Liver (tissue), 9 donors: ENCODE data around the gene DOCK6. TPM values are rescaled to one million over a fixed set of nuclear protein-coding genes. Genes with fewer than 3 reads are reported as not detected.

Experiments used
- DNase-seq: peaks from one replicate; pipeline ENCODE4 v3.0.0-alpha.2; 2017; ENCODE audit warnings: low spot score
- H3K27ac ChIP-seq, 2 donors: one replicate each; pipeline ENCODE4 v1.7.0; 2013; ENCODE audit warnings: inconsistent platforms in 2 of 2, low read length in 2 of 2, control low read depth in 1 of 2, low read depth in 1 of 2, mild to moderate bottlenecking in 1 of 2
- H3K27me3 ChIP-seq, 4 donors: one replicate each; pipeline versions ENCODE4 v1.6.1 to v1.7.0; 2013; ENCODE audit warnings: low read length in 3 of 4, inconsistent platforms in 1 of 4, mild to moderate bottlenecking in 1 of 4, moderate library complexity in 1 of 4; ENCODE audit not compliant: control insufficient read depth in 4 of 4, insufficient read depth in 4 of 4
- H3K36me3 ChIP-seq, 4 donors: one replicate each; pipeline versions ENCODE4 v1.6.1 to v1.7.0; 2013; ENCODE audit warnings: low read length in 3 of 4, mild to moderate bottlenecking in 3 of 4, low read depth in 1 of 4, moderate library complexity in 1 of 4; ENCODE audit not compliant: control insufficient read depth in 4 of 4, insufficient read depth in 3 of 4
- H3K4me1 ChIP-seq, 4 donors: one replicate each; pipeline versions ENCODE4 v1.6.1 to v1.7.0; 2013; ENCODE audit warnings: low read length in 3 of 4, mild to moderate bottlenecking in 3 of 4, moderate library complexity in 1 of 4; ENCODE audit not compliant: control insufficient read depth in 4 of 4, insufficient read depth in 4 of 4
- H3K4me3 ChIP-seq, 3 donors: one replicate each; pipeline versions ENCODE4 v1.6.1 to v1.7.0; 2013; ENCODE audit warnings: low read length in 3 of 3, control low read depth in 1 of 3, low read depth in 1 of 3, mild to moderate bottlenecking in 1 of 3
- H3K9ac ChIP-seq, 2 donors: one replicate each; pipeline ENCODE4 v1.7.0; 2013; ENCODE audit warnings: low read length in 2 of 2, mild to moderate bottlenecking in 2 of 2, moderate library complexity in 2 of 2, control low read depth in 1 of 2, low read depth in 1 of 2
- H3K9me3 ChIP-seq, 4 donors: one replicate each; pipeline versions ENCODE4 v1.6.1 to v1.7.0; 2013; ENCODE audit warnings: low read length in 3 of 4; ENCODE audit not compliant: control insufficient read depth in 4 of 4
- CTCF ChIP-seq: fragments of 150-350 bp; IDR thresholded peaks from 2 replicates; pipeline ENCODE4 v1.5.1; 2017; ENCODE audit warnings: improper control_type of control experiment, low read depth, low read length; ENCODE audit not compliant: missing input control
- EGR1 ChIP-seq, 2 donors: IDR thresholded peaks; 2 replicates each; pipeline ENCODE4 v1.6.1; 2016 to 2018; ENCODE audit warnings: antibody characterized with exemption in 2 of 2, low read depth in 2 of 2
- FOXA1 ChIP-seq: IDR thresholded peaks from 2 replicates; pipeline ENCODE4 v1.6.1; 2016; ENCODE audit warnings: antibody characterized with exemption
- FOXA2 ChIP-seq: IDR thresholded peaks from 2 replicates; pipeline ENCODE4 v1.6.1; 2016; ENCODE audit warnings: antibody characterized with exemption
- HNF4G ChIP-seq: IDR thresholded peaks from 2 replicates; pipeline ENCODE4 v1.6.1; 2016; ENCODE audit warnings: antibody characterized with exemption
- JUND ChIP-seq, 2 donors: IDR thresholded peaks; 2 replicates each; pipeline ENCODE4 v1.6.1; 2016; ENCODE audit warnings: antibody characterized with exemption in 2 of 2
- NR2F2 ChIP-seq: IDR thresholded peaks from 2 replicates; pipeline ENCODE4 v1.6.1; 2016; ENCODE audit warnings: antibody characterized with exemption
- RAD21 ChIP-seq, 2 donors: IDR thresholded peaks; 2 replicates each; pipeline ENCODE4 v1.6.1; 2016; ENCODE audit warnings: antibody characterized with exemption in 2 of 2, mild to moderate bottlenecking in 2 of 2
- SP1 ChIP-seq: IDR thresholded peaks from 2 replicates; pipeline ENCODE4 v1.6.1; 2018; ENCODE audit warnings: antibody characterized with exemption, mild to moderate bottlenecking
- TAF1 ChIP-seq: conservative IDR thresholded peaks from 2 replicates; pipeline ENCODE4 v1.6.1; 2016; ENCODE audit warnings: antibody characterized with exemption, mild to moderate bottlenecking
- YY1 ChIP-seq: IDR thresholded peaks from 2 replicates; pipeline ENCODE4 v1.6.1; 2016; ENCODE audit warnings: antibody characterized with exemption, mild to moderate bottlenecking
- ZBTB33 ChIP-seq: IDR thresholded peaks from 2 replicates; pipeline ENCODE4 v1.6.1; 2016; ENCODE audit warnings: antibody characterized with exemption
- WGBS: extraction: QIAGEN DNeasy Blood & Tissue Kit; methylation state at CpG from one replicate; pipeline ENCODE4 v1.1.7; 2013; 5-methylcytosine and 5-hydroxymethylcytosine counted together
- polyA plus RNA-seq, 2 donors: library from polyadenylated mRNA; stranded (reverse) in 1 of 2; unstranded in 1 of 2; fragments of 200-250 nt in 1 of 2; fragments of >200 nt in 1 of 2; fragmentation: Nextera tagmentation in 1 of 2; extraction: Ambion mirVana in 1 of 2; gene quantifications; one replicate each; pipeline versions ENCODE4 v1.2.1 to v1.2.3, GENCODE V29; 2013 to 2015
- total RNA-seq, 2 donors: library from RNA; depleted of rRNA; stranded (reverse); fragments of >200 nt; gene quantifications; one replicate each; pipeline ENCODE4 v1.2.3, GENCODE V29; 2014
- TF ChIP-seq, protein P1 (sequence below): IDR thresholded peaks from 2 replicates; pipeline ENCODE4 v1.6.1; 2016; ENCODE audit warnings: antibody characterized with exemption, mild to moderate bottlenecking
- donor health status: healthy.
- donor health status: healthy.
- donor health status: healthy.
- donor health status: healthy.
- donor health status: healthy.

Gene DOCK6
- total and polyA plus RNA-seq, 4 donors: 4.9 to 15.8 (median 13.7) TPM

- WGBS: 93% methylated on average over 14 of the region's 14 CpGs
- no peaks in the 10 kb centered on the region for H3K27me3 ChIP-seq
- H3K4me1 ChIP-seq: peaks cover 0 to 4% (median 0%) of the 10 kb centered on the region in 4 donors
- peaks cover 0 to 21% (median 3%) of the 10 kb centered on the region in 4 donors for H3K36me3 ChIP-seq
- H3K4me3 ChIP-seq: no peak overlapping the region
- TF ChIP-seq RAD21 (IDR thresholded peaks at IDR 0.05): peak in 1 of 2 donors; percentile 22
- no peak for TF ChIP-seq FOXA1
- DNase-seq: no peak
- H3K9ac ChIP-seq: no peak overlapping the region
- no peak overlapping the region for H3K27ac ChIP-seq
- no peaks in the 10 kb centered on the region for H3K9me3 ChIP-seq
These were observed 35.0 kb downstream of the DOCK6 start for GRCh38 chr19:11227195-11227886.

GRCh38 chr19:11226716-11227166 is 35.6 kb downstream of the DOCK6 start:
- Histone ChIP-seq H3K4me3 (no peak overlapping the region), H3K27me3 (no peaks in the 10 kb centered on the region), H3K4me1 (peaks cover 0 to 4% (median 0%) of the 10 kb centered on the region in 4 donors), H3K27ac (no peak overlapping the region), H3K9me3 (peaks cover 0 to 2% (median 0%) of the 10 kb centered on the region in 4 donors), H3K9ac (no peak overlapping the region), H3K36me3 (peaks cover 3 to 21% (median 6%) of the 10 kb centered on the region in 4 donors)
- DNase-seq: no peak
- no peak for TF ChIP-seq FOXA1
- TF ChIP-seq FOXA2: no peak
- no peak for TF ChIP-seq HNF4G
- no peak for TF ChIP-seq RAD21 (IDR thresholded peaks at IDR 0.05)
- no peak for TF ChIP-seq CTCF
- no peak for TF ChIP-seq SP1
- no peak for TF ChIP-seq NR2F2
- TF ChIP-seq TAF1: no peak
- TF ChIP-seq, protein P1, sequence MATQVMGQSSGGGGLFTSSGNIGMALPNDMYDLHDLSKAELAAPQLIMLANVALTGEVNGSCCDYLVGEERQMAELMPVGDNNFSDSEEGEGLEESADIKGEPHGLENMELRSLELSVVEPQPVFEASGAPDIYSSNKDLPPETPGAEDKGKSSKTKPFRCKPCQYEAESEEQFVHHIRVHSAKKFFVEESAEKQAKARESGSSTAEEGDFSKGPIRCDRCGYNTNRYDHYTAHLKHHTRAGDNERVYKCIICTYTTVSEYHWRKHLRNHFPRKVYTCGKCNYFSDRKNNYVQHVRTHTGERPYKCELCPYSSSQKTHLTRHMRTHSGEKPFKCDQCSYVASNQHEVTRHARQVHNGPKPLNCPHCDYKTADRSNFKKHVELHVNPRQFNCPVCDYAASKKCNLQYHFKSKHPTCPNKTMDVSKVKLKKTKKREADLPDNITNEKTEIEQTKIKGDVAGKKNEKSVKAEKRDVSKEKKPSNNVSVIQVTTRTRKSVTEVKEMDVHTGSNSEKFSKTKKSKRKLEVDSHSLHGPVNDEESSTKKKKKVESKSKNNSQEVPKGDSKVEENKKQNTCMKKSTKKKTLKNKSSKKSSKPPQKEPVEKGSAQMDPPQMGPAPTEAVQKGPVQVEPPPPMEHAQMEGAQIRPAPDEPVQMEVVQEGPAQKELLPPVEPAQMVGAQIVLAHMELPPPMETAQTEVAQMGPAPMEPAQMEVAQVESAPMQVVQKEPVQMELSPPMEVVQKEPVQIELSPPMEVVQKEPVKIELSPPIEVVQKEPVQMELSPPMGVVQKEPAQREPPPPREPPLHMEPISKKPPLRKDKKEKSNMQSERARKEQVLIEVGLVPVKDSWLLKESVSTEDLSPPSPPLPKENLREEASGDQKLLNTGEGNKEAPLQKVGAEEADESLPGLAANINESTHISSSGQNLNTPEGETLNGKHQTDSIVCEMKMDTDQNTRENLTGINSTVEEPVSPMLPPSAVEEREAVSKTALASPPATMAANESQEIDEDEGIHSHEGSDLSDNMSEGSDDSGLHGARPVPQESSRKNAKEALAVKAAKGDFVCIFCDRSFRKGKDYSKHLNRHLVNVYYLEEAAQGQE: no peak
- TF ChIP-seq YY1: no peak
- no peak for TF ChIP-seq EGR1 (IDR thresholded peaks at IDR 0.05; ENCODE audit: low read depth in 2 of 2)
- TF ChIP-seq JUND (IDR thresholded peaks at IDR 0.05): no peak
- TF ChIP-seq ZBTB33: no peak
- WGBS: 88% methylated on average over 1 of the region's 1 CpG
